Uterus (tissue), 2 donors: ENCODE measurements around the gene ATR.

ENCODE experiments used
- CTCF ChIP-seq, 4 experiments: fragments of 200-600 bp in 2 of 4; fragments of 450-650 bp in 2 of 4; sonication (generic) in 2 of 4; IDR thresholded peaks; one replicate each; pipeline ENCODE4 v1.5.1; 2016 to 2019; ENCODE audit warnings: antibody characterized with exemption in 4 of 4, mild to moderate bottlenecking in 2 of 4, moderate library complexity in 1 of 4
- POLR2A ChIP-seq, 2 donors: fragments of 450-650 bp; IDR thresholded peaks; one replicate each; pipeline ENCODE4 v1.6.1; 2016; ENCODE audit warnings: antibody characterized with exemption in 2 of 2, mild to moderate bottlenecking in 1 of 2, moderate library complexity in 1 of 2

GRCh38 chr3:142424754-142425153 is 153.8 kb downstream of the ATR start:
- TF ChIP-seq POLR2A (IDR thresholded peaks at IDR 0.05): no peak
- no peak for TF ChIP-seq CTCF (IDR thresholded peaks at IDR 0.05)
